SHP77 (cell line): ENCODE results near the gene ZNF132.
"Not testable (repeated sequence)": the region's sequence is repeated elsewhere in the genome, so short reads cannot be mapped to it uniquely, and the experiment has no call there.

Experiments used
- DNase-seq, 2 experiments: peaks; one replicate each; lab custom pipeline; 2025; lab: John Stamatoyannopoulos, UW

ZNF132 gene

DNA sequence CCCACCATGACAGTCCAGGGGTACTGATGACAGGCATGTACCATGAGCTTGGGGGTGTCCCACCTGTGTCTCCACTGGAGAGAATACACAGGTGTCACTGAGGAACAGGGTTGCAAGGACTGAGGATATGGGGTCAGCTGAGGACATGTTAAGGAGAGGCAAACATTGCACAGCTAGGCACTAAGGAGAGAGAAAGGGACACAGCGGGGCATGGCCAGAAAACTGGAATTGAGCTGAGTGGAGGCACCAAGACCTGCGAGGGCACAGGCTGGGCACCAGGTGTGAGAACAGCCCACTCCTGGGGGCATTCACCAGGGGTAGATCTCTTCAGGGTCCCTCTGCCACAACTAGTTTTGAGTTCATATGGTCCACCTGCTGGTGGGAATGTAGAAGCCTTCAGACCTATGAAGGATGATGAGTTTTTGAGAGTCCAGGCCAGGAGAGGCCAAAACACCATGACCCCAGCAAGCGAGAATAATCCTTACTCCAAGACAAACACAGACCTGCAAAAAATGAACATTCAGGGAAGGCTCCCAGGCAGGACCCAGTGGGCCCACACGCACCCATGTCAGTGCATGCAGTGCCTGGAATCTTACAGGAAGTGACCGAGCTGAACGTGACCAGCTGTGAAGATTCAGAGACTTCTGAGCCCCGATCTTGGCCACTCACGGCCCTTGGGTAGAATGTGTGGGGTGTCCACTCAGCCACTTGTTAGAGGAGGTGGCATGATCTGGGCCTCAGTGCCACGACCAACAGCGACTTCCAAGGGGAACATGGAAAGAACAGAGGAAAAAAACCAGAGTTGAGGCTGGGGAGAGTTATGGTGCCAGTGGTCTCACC is 32.9 kb downstream of the ZNF132 start:
- no peak for DNase-seq

DNA sequence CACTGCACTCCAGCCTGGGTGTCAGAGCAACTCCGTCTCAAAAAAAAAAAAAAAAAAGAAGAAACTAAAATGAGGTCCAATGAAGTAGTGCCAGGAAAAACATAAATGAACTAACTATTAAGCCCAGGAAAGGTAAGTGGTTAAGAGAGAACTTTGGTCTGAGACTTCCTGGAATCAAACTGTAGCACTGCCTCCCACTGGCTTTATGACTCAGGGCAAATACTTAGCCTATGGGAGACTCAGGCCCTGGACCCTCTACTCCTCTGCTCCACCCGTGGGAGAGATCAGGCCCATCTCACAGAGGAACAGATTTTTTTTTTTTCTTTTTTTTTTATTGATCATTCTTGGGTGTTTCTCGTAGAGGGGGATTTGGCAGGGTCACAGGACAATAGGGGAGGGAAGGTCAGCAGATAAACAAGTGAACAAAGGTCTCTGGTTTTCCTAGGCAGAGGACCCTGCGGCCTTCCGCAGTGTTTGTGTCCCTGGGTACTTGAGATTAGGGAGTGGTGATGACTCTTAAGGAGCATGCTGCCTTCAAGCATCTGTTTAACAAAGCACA is 36.0 kb downstream of the ZNF132 start:
- DNase-seq, result not testable (repeated sequence)

DNA sequence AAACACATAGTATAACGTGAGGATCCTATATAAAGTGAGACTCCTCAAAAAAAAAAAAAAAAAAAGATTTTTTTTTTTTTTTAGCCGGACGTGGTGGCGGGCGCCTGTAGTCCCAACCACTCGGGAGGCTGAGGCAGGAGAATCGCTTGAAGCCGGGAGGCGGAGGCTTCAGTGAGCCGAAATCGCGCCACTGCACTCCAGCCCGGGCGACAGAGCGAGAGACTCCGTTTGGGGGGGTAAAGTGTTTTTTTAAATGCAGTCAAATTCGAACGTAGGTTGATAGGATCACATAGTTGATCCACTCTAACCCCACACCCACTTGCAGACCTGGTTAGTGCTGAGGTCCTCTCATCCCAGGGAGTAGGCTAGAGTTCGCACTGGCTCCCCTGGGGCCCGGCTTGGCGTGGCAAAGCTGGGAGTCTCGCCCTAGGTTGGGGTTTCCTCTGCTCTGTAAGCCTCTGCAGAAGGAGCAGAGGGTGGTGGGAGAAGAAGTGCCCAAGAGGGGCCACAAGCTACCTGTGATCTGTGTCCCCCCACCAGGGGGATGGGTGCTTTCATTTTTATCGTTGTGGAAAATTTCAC is 38.0 kb downstream of the ZNF132 start:
- DNase-seq, result no peak

DNA sequence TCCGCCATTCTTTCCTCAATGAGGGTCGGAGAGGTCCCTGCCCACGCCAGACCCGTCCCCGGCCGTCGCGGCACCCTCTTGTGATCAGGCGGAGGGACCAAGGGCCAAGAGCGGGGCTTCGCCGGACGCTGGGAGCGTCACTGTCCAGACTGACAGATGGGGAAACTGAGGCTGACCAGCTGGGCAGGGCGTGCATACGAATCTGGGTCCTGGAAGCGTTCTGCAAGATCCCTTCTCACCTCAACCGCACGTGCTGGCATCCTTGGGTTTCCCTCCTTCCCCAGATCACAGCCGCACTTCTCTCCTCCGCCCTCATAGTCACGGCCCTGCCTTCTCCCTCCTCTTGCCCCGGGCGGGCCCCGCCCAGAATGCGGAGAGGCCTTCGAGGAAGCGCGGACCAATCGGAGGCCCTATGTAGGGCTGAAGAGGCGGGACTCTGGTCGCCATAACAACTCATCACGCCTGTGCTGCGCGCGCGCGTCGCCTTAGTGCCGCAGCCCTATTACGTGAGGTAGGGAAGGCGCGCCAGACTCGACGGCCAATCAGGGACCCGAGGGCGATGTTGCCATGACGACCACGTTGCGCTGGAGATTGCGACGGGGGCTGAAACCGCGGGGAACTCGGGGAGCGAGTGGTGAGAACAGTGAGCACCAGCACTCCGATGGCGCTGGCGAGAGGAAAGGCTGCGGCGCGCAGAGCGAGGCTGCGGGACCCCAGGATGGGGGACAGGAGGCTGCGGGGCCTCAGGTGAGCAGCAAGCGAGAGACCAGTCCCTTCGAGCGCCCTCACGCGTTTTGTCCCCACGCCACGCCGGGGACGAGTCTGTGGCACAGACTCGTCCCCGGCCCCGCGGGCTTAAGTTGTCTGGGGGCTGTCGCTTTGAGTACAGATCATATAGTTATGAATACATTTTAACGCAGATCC is 38.8 kb downstream of the ZNF132 start:
- peak; percentile 99 for DNase-seq

DNA sequence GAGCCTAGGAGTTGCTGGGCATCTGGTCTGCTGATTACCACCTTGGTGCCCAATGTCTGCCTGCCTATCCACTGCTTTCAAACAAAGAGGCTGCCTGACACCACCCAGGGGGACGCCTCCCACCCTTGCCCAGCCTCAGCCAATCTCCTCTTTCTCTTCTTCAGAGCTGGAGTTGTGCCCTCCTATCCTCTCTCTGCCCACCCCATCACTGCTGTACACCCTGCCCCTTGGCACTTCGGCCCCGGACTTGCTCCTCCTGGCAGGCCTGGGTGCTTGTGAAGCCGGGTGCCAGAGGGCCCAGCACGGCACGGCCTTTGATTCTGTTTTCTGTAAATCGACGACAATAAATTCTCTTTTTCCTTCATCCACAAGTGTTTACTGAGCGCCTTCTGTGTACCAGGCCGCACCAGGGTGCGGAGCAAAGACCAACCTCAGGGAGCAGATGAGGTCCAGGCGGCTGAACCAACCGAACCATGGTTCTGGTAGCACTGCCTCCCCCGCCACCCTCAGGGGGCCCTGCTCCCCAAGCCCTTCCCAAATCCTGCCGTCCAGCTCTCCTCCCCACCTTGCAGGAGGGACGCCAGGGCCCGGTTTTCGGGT is 39.5 kb downstream of the ZNF132 start:
- DNase-seq, result peak in 1 of 2 experiments; percentile 40

DNA sequence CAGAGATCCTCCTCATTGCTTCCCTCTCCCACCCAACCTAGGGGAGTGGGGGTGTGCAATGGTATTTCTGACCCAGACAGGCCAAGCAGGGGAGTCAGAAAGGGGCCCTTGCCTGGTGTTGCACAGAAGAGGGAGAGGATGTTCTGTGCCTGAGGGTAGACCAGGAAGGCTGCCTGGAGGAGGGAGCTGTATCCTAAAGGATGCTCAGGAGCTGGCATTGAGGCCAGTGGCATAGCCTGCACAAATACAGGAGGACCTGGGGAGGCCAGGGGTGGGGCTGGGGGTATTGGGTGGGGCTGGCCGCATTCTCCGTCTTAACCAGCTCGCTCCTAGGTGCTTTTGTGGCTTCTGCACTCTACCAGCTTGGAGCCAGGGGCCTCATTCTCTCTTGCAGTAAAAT is 40.0 kb downstream of the ZNF132 start:
- DNase-seq, result no peak

DNA sequence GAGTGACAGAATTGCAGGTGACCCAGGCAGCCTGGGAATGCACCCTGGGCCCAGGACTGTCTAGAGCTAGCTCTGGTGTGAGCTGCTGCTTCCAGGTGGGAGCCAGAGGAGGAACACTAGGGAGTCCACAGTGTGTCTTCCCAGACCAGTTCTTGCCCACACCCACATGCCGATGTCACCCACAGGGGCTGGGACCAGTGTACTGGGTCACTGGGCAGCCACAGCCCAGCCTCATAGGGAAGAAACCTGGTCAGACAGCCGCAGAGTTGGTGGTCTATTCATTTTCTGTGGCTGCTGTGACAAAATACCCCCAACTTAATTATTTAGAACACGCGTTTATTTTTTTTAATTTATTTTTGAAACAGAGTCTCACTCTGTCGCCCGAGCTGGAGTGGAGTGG is 41.4 kb downstream of the ZNF132 start:
- DNase-seq, result no peak

DNA sequence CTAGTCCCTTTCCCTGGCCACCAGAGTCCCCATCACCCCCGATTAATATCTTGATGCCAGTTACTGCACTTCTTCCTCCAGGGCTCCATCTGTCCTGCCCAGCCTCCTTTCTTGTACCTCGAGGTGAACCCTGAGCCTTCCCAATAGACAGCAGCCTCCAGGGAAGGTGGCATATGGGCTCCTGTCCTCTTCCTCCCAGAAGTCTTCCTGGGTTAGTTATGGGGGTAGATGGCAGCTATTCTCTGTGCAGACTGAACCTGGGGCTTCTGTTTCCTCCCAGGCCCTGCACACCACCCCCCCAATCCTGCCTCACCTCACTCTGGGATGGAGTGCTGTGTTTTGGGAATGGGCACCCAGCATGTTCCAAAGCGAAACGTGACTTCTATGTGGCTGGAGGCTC is 41.9 kb downstream of the ZNF132 start:
- DNase-seq, result no peak

DNA sequence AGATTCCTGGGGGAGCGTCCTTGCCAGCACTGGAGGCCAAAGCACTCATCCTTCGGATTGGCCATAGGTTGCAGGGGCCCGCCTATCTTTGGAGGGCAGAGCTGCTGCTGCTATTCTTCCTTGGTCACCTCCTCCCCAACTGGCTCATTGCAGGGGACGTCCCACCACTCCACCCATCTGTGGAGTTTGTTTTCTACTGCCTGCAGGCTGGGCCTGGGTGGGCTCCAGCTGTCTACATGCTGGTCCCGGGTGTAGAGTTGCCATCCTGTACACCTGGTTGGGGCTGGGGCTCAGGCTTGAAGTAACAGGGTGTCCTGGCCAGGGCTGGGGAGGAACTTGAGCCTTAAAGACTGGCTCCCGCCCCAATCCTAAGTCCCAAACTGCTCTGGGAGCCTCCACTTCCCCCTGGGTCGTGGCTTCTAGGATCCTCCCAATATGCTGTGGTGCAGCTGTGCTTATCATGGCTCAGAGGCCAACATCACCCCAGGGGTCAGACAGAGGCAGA is 42.4 kb downstream of the ZNF132 start:
- no peak for DNase-seq

DNA sequence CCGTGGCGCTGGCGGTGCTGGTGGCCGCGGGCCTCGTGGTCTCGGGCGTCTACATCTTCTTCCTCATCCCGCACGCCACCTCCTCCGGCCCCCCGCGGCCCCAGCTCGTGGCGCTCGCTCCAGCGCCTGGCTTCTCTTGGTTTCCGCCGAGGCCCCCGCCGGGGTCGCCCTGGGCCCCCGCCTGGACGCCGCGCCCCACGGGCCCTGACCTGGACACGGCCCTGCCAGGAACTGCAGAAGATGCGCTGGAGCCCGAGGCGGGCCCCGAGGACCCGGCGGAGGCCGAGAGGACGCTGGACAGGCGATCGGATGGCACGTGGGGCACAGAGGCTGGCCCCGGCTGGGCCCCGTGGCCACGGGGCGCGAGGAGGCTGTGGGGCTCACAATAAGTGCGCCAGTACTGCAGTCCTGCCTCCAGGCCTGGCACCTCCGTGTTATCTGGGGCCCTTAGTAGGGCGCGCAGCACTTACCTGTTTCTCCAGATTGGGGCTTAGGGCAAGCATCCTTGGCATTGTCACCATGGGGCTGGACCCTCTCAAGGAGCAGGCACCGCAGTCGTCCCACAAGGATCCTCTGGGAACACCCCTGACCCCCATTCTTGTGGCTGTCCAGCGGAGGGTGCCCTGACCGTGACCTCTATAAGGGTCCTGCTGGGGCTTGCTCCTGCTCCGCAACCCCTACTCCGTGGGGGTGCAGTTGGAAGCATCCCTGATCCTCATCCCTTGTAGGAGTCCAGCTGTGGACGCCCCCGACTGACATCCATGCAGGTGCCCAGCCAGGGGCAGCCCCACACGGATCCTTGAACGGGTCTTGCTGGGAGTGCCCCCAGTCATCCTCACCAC is 43.0 kb downstream of the ZNF132 start:
- no peak for DNase-seq

DNA sequence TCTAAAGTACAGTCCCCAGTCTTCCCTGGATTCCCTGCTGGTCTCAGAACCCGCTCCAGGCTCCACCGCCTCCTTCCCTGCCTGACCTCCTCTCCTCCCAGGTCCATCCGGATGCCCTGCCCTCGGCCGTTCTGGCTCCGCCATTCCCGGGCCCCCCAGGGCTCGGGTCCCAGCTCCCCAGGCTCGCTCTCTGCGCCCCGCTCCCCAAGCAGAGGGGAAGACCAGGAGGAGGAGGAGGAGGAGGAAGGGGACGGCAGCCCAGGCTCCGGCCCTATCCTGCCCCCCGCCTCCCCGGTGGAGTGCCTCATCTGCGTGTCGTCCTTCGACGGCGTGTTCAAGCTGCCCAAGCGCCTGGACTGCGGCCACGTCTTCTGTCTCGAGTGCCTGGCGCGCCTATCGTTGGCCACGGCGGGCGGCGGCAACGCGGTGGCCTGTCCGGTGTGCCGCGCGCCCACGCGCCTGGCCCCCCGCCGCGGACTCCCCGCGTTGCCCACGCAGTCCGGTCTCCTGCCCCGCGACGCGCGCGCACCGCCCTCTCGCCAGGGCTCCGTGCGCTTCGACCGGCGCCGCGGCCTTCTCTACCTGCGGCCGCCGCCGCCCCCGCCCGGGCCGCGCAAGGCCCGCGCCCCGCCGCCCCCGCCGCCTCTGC is 43.9 kb downstream of the ZNF132 start:
- no peak for DNase-seq

DNA sequence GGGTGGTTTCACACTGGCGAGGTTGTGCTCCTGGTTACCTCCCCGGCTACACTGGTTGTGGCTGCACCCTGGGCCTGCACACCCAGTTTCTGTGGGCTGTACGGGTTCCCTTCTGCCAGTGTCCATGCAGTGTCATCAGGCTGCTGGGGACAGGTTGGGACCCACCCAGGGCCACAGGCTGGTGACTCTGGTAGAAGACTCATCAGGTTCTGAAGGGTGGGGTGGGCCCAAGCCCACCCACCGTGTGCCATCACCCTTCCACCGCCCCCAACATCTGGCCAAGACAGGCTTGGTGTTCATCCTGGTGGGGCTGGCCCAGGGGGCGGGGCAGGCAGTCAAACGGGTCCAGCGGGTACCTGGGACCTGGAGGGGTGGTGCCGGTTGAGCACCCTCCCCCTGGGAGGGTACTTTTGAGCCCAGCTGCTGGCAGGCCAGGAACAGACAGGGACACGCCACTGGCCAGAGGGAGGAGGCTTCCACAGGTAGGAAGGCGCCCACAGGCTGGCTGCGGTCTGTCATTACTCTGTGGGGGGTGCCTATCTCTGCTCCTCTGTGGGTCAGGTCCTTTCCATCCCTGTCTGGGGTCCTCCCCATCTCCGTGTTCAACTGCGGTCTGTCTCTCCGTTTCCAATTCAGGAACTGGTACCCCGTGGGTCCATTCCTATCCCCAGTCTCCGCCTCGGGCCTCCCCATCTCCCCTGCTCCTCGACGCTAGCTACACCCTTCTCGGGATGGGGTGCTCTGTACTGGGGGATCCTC is 44.6 kb downstream of the ZNF132 start, which contains the start of gene RNF225:
TSS of gene RNF225 (plus strand) at position 437 of the 759 bp plus-strand sequence. CDS start 434 bp downstream, outside the sequence.
- DNase-seq, result no peak

DNA sequence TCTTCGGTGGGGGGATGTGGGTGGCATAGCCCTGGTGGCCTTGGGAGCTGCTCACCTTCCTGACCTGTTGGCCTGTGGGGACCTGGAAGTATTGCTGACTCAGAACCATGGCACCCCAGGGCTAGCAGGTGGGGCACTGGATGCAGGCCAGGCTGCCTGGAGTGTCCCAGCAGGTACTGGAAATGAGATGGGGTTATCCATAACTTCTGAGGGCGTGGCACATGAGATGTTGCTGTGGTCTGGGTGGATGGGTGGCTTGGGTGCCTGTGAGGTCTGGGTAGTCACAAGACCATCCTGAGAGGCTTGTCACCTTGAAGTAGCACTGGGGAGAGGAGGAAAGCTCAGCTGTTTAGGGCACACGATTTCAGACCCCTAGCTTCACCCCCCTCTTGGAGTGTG is 45.1 kb downstream of the ZNF132 start:
- no peak for DNase-seq

DNA sequence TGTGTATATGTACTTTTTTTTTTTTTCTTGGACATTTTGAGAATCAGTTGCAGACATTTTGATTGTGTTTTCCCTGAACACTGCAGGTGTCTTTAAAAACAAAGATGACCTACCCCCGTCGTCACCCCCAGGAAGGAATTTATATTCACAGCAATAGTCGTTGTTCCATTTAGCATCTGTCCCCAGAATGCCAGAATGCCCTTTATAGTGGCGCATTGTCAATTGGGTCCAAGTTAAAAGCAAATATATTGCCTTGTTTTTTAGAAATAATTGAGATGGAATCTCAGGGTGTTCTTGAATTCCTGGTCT is 46.3 kb downstream of the ZNF132 start:
- no peak for DNase-seq

DNA sequence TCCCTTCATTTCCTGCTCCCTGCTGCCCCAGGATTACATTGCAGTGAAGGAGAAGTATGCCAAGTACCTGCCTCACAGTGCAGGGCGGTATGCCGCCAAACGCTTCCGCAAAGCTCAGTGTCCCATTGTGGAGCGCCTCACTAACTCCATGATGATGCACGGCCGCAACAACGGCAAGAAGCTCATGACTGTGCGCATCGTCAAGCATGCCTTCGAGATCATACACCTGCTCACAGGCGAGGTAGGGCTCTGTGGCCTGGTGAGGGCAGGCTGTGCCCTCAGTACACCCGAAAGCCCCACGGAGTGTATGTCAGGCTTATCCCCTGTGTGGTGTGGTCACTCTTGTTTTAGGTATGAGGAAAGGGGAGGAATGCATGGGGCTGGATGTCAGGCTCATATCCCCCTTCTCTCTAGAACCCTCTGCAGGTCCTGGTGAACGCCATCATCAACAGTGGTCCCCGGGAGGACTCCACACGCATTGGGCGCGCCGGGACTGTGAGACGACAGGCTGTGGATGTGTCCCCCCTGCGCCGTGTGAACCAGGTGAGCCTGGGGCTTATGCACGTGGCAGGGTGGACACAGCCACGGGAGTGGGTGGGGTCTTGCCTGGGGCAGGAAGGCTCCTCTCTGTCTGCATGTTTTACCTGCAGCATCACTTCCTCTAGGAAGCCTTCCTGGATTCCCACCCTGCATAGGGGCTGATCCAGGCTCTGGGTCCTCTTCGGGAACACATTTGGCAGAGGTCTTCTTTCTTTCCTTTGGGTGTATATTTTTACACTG is 46.8 kb downstream of the ZNF132 start:
- DNase-seq, result no peak

DNA sequence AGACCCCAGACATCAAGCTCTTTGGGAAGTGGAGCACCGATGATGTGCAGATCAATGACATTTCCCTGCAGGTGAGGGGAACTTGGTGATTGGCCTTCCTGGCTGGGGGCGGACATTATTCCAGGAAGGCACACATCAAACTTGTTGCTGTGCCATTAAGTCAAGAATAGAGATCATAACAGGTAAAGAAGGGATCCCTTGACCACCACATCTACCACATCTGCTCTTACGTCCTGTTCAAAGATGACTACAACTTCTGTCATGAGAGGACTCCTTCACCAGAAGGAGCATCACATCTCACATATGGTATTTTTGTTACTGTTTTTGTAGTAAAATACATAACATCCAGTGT is 51.8 kb downstream of the ZNF132 start:
- no peak for DNase-seq

DNA sequence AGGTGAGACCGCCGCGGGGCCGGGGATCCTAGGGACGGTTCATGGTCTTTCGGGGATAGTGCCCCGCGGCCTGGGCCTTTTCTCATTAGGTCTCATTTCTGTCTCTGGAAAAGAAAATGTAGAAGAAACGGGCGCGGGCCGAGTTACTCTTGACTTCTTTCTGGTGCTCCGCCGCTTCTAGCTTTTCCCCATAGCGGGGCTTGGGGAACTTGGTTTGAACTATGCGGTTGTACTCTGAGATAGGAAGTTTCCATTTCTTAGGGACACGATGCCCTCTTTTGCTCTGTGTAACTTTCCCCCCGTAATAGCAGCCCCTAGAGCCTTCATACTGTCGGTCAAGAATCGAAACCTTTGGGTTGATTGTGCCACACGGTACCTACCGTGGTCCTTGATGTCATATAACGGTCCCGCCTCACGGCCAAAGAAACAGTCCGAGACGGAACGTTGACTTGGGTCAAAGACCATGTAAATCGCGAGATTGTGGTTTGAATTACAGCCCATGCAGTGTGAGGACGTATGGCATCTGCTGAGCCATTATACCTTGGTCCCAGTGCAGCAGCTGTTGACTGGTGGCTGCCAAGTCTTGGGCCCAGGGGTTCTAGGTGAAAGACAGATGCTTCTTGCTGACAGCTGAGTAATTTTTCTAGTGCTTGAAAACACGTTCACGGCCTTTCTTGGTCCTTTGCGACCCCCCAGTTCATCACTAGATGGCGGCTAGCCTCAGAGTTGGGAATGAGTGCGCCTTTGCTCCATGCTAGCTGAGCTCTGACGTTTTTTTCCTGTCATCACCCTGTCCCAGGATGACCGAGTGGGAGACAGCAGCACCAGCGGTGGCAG is 52.4 kb downstream of the ZNF132 start:
- DNase-seq, result no peak
